Measurements from ENCODE around the gene NCOA4. TPM values are rescaled to one million over a fixed set of nuclear protein-coding genes. Genes with fewer than 3 reads are reported as not detected.

NCOA4 gene
- total RNA-seq, 1 experiment from 2014 or later = 69.4 TPM

DNA sequence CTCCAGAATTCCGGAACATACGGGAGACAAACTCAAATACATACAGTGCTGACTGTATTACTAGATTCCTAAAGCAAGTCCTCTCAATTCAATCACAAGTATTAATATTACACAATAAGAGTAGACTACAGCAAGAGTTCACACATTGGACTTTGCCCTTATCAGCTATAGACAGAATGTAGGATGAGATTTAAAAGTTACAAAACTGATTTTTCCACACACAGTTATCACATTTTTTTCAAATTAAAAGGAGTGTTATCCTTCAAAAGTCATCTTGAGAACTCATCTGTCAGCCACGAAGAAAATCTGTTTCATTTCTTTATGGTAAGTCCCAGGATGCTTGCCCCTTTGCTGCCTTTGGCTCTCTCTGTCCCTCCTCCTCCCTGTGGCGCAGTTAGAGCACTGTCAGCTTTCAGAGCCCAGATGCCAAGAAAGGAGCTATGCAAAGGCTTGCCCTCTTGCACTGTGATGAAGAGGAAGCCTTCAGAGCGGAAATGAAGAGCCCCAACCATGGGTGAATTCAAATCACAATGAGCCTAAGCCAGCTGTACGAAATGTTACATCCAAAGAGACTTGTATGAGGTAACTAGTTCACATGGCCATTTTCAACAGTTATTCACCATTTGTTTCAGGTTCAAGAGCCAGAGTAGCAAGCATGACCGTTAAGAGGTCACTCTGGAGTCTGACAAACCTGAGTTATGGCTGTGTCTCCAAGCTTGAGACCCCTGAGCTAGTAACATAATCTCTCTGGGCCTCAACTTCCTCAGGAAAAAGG, 10.7 kb downstream of the NCOA4 start (continued):
- TF ChIP-seq, protein P1, sequence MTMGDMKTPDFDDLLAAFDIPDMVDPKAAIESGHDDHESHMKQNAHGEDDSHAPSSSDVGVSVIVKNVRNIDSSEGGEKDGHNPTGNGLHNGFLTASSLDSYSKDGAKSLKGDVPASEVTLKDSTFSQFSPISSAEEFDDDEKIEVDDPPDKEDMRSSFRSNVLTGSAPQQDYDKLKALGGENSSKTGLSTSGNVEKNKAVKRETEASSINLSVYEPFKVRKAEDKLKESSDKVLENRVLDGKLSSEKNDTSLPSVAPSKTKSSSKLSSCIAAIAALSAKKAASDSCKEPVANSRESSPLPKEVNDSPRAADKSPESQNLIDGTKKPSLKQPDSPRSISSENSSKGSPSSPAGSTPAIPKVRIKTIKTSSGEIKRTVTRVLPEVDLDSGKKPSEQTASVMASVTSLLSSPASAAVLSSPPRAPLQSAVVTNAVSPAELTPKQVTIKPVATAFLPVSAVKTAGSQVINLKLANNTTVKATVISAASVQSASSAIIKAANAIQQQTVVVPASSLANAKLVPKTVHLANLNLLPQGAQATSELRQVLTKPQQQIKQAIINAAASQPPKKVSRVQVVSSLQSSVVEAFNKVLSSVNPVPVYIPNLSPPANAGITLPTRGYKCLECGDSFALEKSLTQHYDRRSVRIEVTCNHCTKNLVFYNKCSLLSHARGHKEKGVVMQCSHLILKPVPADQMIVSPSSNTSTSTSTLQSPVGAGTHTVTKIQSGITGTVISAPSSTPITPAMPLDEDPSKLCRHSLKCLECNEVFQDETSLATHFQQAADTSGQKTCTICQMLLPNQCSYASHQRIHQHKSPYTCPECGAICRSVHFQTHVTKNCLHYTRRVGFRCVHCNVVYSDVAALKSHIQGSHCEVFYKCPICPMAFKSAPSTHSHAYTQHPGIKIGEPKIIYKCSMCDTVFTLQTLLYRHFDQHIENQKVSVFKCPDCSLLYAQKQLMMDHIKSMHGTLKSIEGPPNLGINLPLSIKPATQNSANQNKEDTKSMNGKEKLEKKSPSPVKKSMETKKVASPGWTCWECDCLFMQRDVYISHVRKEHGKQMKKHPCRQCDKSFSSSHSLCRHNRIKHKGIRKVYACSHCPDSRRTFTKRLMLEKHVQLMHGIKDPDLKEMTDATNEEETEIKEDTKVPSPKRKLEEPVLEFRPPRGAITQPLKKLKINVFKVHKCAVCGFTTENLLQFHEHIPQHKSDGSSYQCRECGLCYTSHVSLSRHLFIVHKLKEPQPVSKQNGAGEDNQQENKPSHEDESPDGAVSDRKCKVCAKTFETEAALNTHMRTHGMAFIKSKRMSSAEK (CRISPR knock-in tag; IDR thresholded peaks at IDR 0.05; ENCODE audit: borderline replicate concordance) = no peak

DNA sequence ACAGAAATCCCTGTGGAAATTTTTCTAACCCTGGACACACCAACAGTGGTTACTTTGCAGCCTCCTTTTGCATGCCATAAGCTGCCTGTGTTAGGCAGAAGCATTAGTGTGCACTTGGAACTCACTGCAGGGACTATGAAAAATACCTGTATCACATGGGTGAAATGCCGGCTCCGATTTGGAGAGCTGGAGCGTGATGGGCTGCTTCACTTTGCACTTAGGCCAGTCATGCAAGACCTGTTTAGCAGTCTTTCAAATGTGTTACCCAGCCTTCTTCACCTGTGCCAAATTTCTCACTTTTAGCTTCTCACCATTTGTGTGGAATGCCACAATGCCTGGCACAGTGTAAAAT, 11.3 kb downstream of the NCOA4 start:
- no peak overlapping the region for H3K4me3 Mint-ChIP-seq
- no peak overlapping the region for H3K27ac Mint-ChIP-seq
- TF ChIP-seq, protein P2, sequence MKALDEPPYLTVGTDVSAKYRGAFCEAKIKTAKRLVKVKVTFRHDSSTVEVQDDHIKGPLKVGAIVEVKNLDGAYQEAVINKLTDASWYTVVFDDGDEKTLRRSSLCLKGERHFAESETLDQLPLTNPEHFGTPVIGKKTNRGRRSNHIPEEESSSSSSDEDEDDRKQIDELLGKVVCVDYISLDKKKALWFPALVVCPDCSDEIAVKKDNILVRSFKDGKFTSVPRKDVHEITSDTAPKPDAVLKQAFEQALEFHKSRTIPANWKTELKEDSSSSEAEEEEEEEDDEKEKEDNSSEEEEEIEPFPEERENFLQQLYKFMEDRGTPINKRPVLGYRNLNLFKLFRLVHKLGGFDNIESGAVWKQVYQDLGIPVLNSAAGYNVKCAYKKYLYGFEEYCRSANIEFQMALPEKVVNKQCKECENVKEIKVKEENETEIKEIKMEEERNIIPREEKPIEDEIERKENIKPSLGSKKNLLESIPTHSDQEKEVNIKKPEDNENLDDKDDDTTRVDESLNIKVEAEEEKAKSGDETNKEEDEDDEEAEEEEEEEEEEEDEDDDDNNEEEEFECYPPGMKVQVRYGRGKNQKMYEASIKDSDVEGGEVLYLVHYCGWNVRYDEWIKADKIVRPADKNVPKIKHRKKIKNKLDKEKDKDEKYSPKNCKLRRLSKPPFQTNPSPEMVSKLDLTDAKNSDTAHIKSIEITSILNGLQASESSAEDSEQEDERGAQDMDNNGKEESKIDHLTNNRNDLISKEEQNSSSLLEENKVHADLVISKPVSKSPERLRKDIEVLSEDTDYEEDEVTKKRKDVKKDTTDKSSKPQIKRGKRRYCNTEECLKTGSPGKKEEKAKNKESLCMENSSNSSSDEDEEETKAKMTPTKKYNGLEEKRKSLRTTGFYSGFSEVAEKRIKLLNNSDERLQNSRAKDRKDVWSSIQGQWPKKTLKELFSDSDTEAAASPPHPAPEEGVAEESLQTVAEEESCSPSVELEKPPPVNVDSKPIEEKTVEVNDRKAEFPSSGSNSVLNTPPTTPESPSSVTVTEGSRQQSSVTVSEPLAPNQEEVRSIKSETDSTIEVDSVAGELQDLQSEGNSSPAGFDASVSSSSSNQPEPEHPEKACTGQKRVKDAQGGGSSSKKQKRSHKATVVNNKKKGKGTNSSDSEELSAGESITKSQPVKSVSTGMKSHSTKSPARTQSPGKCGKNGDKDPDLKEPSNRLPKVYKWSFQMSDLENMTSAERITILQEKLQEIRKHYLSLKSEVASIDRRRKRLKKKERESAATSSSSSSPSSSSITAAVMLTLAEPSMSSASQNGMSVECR (CRISPR knock-in tag; IDR thresholded peaks at IDR 0.05; ENCODE audit: borderline replicate concordance) = no peak
- TF ChIP-seq SP1 (CRISPR knock-in tag; conservative IDR thresholded peaks at IDR 0.05) (no peak), ATF1 (CRISPR knock-in tag; IDR thresholded peaks at IDR 0.05) (no peak), MXD4 (CRISPR knock-in tag; IDR thresholded peaks at IDR 0.05; ENCODE audit: borderline replicate concordance) (no peak), GABPB1 (CRISPR knock-in tag; IDR thresholded peaks at IDR 0.05) (no peak), CBFB (CRISPR knock-in tag; IDR thresholded peaks at IDR 0.05; ENCODE audit: low read depth) (no peak), IRF2 (CRISPR knock-in tag; IDR thresholded peaks at IDR 0.05; ENCODE audit: borderline replicate concordance, low read depth) (no peak), SMAD4 (CRISPR knock-in tag; IDR thresholded peaks at IDR 0.05) (no peak)
- TF ChIP-seq, protein P3, sequence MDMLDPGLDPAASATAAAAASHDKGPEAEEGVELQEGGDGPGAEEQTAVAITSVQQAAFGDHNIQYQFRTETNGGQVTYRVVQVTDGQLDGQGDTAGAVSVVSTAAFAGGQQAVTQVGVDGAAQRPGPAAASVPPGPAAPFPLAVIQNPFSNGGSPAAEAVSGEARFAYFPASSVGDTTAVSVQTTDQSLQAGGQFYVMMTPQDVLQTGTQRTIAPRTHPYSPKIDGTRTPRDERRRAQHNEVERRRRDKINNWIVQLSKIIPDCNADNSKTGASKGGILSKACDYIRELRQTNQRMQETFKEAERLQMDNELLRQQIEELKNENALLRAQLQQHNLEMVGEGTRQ (CRISPR knock-in tag; IDR thresholded peaks at IDR 0.05) = no peak
- TF ChIP-seq, protein P4, sequence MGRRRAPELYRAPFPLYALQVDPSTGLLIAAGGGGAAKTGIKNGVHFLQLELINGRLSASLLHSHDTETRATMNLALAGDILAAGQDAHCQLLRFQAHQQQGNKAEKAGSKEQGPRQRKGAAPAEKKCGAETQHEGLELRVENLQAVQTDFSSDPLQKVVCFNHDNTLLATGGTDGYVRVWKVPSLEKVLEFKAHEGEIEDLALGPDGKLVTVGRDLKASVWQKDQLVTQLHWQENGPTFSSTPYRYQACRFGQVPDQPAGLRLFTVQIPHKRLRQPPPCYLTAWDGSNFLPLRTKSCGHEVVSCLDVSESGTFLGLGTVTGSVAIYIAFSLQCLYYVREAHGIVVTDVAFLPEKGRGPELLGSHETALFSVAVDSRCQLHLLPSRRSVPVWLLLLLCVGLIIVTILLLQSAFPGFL (CRISPR knock-in tag; IDR thresholded peaks at IDR 0.05; ENCODE audit: borderline replicate concordance) = no peak
- DNase-seq (ENCODE audit: low spot score) (no peak), ATAC-seq (no peak)
- H3K36me3 Mint-ChIP-seq = peaks cover 13% of the 10 kb centered on the region
- no peaks in the 10 kb centered on the region for H3K9me3 Mint-ChIP-seq
- no peaks in the 10 kb centered on the region for H3K27me3 Mint-ChIP-seq (ENCODE audit: low read depth)
- ChIA-PET POLR2A (no interaction called here), CTCF (interaction anchor here (1.5 to 1.8 kb wide), 2 partner anchors 9 to 11 kb away, joined by 5 to 9 read pairs; partner anchors contain the start of gene NCOA4)
- H3K4me1 Mint-ChIP-seq = peaks cover 38% of the 10 kb centered on the region

All from WTC11 (cell line).